Raji (cell line): ENCODE results near the gene CCNB2.

ENCODE experiments used
- POLR2A ChIP-seq: IDR thresholded peaks from 2 replicates; pipeline ENCODE4 v1.6.1; 2011; ENCODE audit warnings: low read depth, low read length, control low read depth; ENCODE audit not compliant: insufficient read depth

CCNB2 gene

GRCh38 chr15:59155431-59155830 lies 50.5 kb downstream of the CCNB2 start:
- TF ChIP-seq POLR2A, result no peak

- no peak for TF ChIP-seq POLR2A
Observed at GRCh38 chr15:59157396-59157795, 52.5 kb downstream of the CCNB2 start.

GRCh38 chr15:59157840-59158700 lies 53.1 kb downstream of the CCNB2 start:
- no peak for TF ChIP-seq POLR2A

GRCh38 chr15:59158701-59159034 lies 53.7 kb downstream of the CCNB2 start:
- TF ChIP-seq POLR2A, result no peak

GRCh38 chr15:59159210-59159609 lies 54.3 kb downstream of the CCNB2 start:
- no peak for TF ChIP-seq POLR2A

GRCh38 chr15:59160880-59161593 lies 56.1 kb downstream of the CCNB2 start:
- TF ChIP-seq POLR2A, result no peak

GRCh38 chr15:59165726-59166125 lies 60.8 kb downstream of the CCNB2 start:
- TF ChIP-seq POLR2A, result no peak

GRCh38 chr15:59166166-59166565 lies 61.2 kb downstream of the CCNB2 start:
- TF ChIP-seq POLR2A, result no peak

- TF ChIP-seq POLR2A, result no peak
Observed at GRCh38 chr15:59166601-59167265, 61.8 kb downstream of the CCNB2 start.

GRCh38 chr15:59168536-59168935 lies 63.6 kb downstream of the CCNB2 start:
- no peak for TF ChIP-seq POLR2A

GRCh38 chr15:59169251-59169708 lies 64.3 kb downstream of the CCNB2 start:
- TF ChIP-seq POLR2A, result no peak

GRCh38 chr15:59170295-59171066 lies 65.5 kb downstream of the CCNB2 start:
- TF ChIP-seq POLR2A, result no peak

- TF ChIP-seq POLR2A, result no peak
Observed at GRCh38 chr15:59171067-59171397, 66.1 kb downstream of the CCNB2 start.

GRCh38 chr15:59172289-59172901 lies 67.4 kb downstream of the CCNB2 start:
- no peak for TF ChIP-seq POLR2A

- TF ChIP-seq POLR2A, result no peak
Observed at GRCh38 chr15:59173194-59173593, 68.2 kb downstream of the CCNB2 start.

GRCh38 chr15:59174151-59174834 lies 69.3 kb downstream of the CCNB2 start:
- TF ChIP-seq POLR2A, result no peak
